HEK293 (cell line): Measurements from ENCODE around the gene SLC26A11.

Experiments
- CTCF ChIP-seq: fragments of 450-650 bp; formaldehyde crosslinking; IDR thresholded peaks from 2 replicates; pipeline ENCODE4 v1.5.1; 2016; ENCODE audit warnings: missing biosample characterization, missing genetic modification characterization
- SP2 ChIP-seq: fragments of 450-650 bp; formaldehyde crosslinking; IDR thresholded peaks from 2 replicates; pipeline ENCODE4 v1.5.1; 2016; ENCODE audit warnings: missing biosample characterization, missing genetic modification characterization
- YY1 ChIP-seq: fragments of 450-650 bp; formaldehyde crosslinking; IDR thresholded peaks from 2 replicates; pipeline ENCODE4 v1.5.1; 2018; ENCODE audit warnings: missing biosample characterization, missing genetic modification characterization
- ZBTB1 ChIP-seq: fragments of 450-650 bp; formaldehyde crosslinking; IDR thresholded peaks from 2 replicates; pipeline ENCODE4 v1.5.1; 2016; ENCODE audit warnings: missing biosample characterization, missing genetic modification characterization
- ZBTB11 ChIP-seq: fragments of 450-650 bp; formaldehyde crosslinking; conservative IDR thresholded peaks from 2 replicates; pipeline ENCODE4 v1.5.1; 2016; ENCODE audit warnings: low read depth, missing biosample characterization, missing genetic modification characterization
- ZBTB26 ChIP-seq: fragments of 450-650 bp; formaldehyde crosslinking; optimal IDR thresholded peaks from 2 replicates; pipeline ENCODE3; 2016; ENCODE audit warnings: missing biosample characterization, mild to moderate bottlenecking, missing genetic modification characterization
- ZFP3 ChIP-seq: fragments of 450-650 bp; formaldehyde crosslinking; IDR thresholded peaks from 2 replicates; pipeline ENCODE4 v1.5.1; 2016; ENCODE audit warnings: low read depth, missing biosample characterization, missing genetic modification characterization
- ZFP41 ChIP-seq: fragments of 450-650 bp; formaldehyde crosslinking; IDR thresholded peaks from 2 replicates; pipeline ENCODE4 v1.5.1; 2016; ENCODE audit warnings: missing biosample characterization, missing genetic modification characterization, borderline replicate concordance
- ZNF138 ChIP-seq: fragments of 450-650 bp; formaldehyde crosslinking; IDR thresholded peaks from 2 replicates; pipeline ENCODE4 v1.5.1; 2016; ENCODE audit warnings: missing biosample characterization, missing genetic modification characterization, borderline replicate concordance
- ZNF169 ChIP-seq: fragments of 450-650 bp; formaldehyde crosslinking; IDR thresholded peaks from 2 replicates; pipeline ENCODE4 v1.5.1; 2016; ENCODE audit warnings: missing biosample characterization, missing genetic modification characterization
- ZNF354C ChIP-seq: fragments of 450-650 bp; formaldehyde crosslinking; IDR thresholded peaks from 2 replicates; pipeline ENCODE4 v1.5.1; 2016; ENCODE audit warnings: missing biosample characterization, missing genetic modification characterization, low read depth, borderline replicate concordance
- ZNF423 ChIP-seq: fragments of 450-650 bp; formaldehyde crosslinking; IDR thresholded peaks from 2 replicates; pipeline ENCODE4 v1.5.1; 2016; ENCODE audit warnings: missing biosample characterization, missing genetic modification characterization
- ZNF48 ChIP-seq: fragments of 450-650 bp; formaldehyde crosslinking; IDR thresholded peaks from 2 replicates; pipeline ENCODE4 v1.5.1; 2016; ENCODE audit warnings: missing biosample characterization, missing genetic modification characterization
- ZSCAN18 ChIP-seq: fragments of 450-650 bp; formaldehyde crosslinking; IDR thresholded peaks from 2 replicates; pipeline ENCODE4 v1.5.1; 2016; ENCODE audit warnings: missing biosample characterization, missing genetic modification characterization

- no peak for TF ChIP-seq ZFP3
- TF ChIP-seq ZNF138 (tag by site-specific recombination), result no peak
- no peak for TF ChIP-seq CTCF
- TF ChIP-seq ZNF354C (tag by site-specific recombination), result no peak
- TF ChIP-seq ZNF48, result no peak
- no peak for TF ChIP-seq YY1
- no peak for TF ChIP-seq ZNF423 (tag by site-specific recombination)
- TF ChIP-seq ZBTB11 (tag by site-specific recombination), result no peak
- TF ChIP-seq ZBTB26 (tag by site-specific recombination), result peak; percentile 47
- TF ChIP-seq SP2 (tag by site-specific recombination), result no peak
- no peak for TF ChIP-seq ZNF169 (tag by site-specific recombination)
- TF ChIP-seq ZSCAN18 (tag by site-specific recombination), result no peak
- no peak for TF ChIP-seq ZFP41 (tag by site-specific recombination)
- TF ChIP-seq ZBTB1 (tag by site-specific recombination), result no peak
Measured at GRCh38 chr17:80260069-80260535, 39.9 kb downstream of the SLC26A11 start.
